ENCODE results near the gene KLRG1. TPM values are rescaled to one million over a fixed set of nuclear protein-coding genes. Genes with fewer than 3 reads are reported as not detected.

The KLRG1 gene
- total and polyA plus RNA-seq, 7 donors = 1.0 to 11.9 (median 2.2) TPM

- no peaks in the 10 kb centered on the region for H3K27me3 ChIP-seq (ENCODE audit: insufficient read depth in 3 of 3, low read length in 2 of 3)
- WGBS, 3 donors = 89 to 93% (median 92%) methylated on average over 6 of the region's 6 CpGs
- H3K4me3 ChIP-seq = no peak overlapping the region
- ATAC-seq (no peak), DNase-seq (no peak)
- no peaks in the 10 kb centered on the region for H3K36me3 ChIP-seq (ENCODE audit: insufficient read depth in 1 of 2, low read depth in 1 of 2)
- no peak overlapping the region for H3K27ac ChIP-seq
- TF ChIP-seq CTCF (IDR thresholded peaks at IDR 0.05) = no peak
- intact Hi-C loops (cut with DNase I) = no loop called here
- no peaks in the 10 kb centered on the region for H3K4me1 ChIP-seq
- H3K9me3 ChIP-seq = no peaks in the 10 kb centered on the region
Measured at GRCh38 chr12:9034095-9034494, 44.7 kb downstream of the KLRG1 start.

- intact Hi-C loops (cut with DNase I) = loop anchor here in 1 of 2 donors (5.0 kb wide), 1 partner anchor 84 kb away; no protein-coding TSS in a partner anchor
- no peak for TF ChIP-seq CTCF (IDR thresholded peaks at IDR 0.05)
- Histone ChIP-seq H3K27me3 (ENCODE audit: insufficient read depth in 3 of 3, low read length in 2 of 3) (no peaks in the 10 kb centered on the region), H3K9me3 (no peaks in the 10 kb centered on the region), H3K4me3 (no peak overlapping the region), H3K4me1 (no peaks in the 10 kb centered on the region), H3K36me3 (ENCODE audit: insufficient read depth in 1 of 2, low read depth in 1 of 2) (no peaks in the 10 kb centered on the region), H3K27ac (no peak overlapping the region)
- DNase-seq = no peak
- no peak for ATAC-seq
- WGBS, 3 donors = 62 to 70% (median 64%) methylated on average over 6 of the region's 6 CpGs
Measured at GRCh38 chr12:9036227-9036626, 46.9 kb downstream of the KLRG1 start.

GRCh38 chr12:9037431-9037830 lies 48.1 kb downstream of the KLRG1 start:
- WGBS, 3 donors = 85 to 92% (median 91%) methylated on average over 3 of the region's 3 CpGs
- no peaks in the 10 kb centered on the region for H3K27me3 ChIP-seq (ENCODE audit: insufficient read depth in 3 of 3, low read length in 2 of 3)
- no peak for TF ChIP-seq CTCF (IDR thresholded peaks at IDR 0.05)
- peaks cover 6% of the 10 kb centered on the region for H3K4me1 ChIP-seq
- no peaks in the 10 kb centered on the region for H3K9me3 ChIP-seq
- no peak overlapping the region for H3K27ac ChIP-seq
- no peak overlapping the region for H3K4me3 ChIP-seq
- ATAC-seq (no peak), DNase-seq (no peak)
- intact Hi-C loops (cut with DNase I) = loop anchor here in 1 of 2 donors (5.0 kb wide), 1 partner anchor 85 kb away; no protein-coding TSS in a partner anchor
- no peaks in the 10 kb centered on the region for H3K36me3 ChIP-seq (ENCODE audit: insufficient read depth in 1 of 2, low read depth in 1 of 2)

- H3K27ac ChIP-seq = no peak overlapping the region
- intact Hi-C loops (cut with DNase I) = loop anchor here (2.0 to 5.0 kb wide), 2 partner anchors 87 to 89 kb away; no protein-coding TSS in a partner anchor
- DNase-seq (no peak), ATAC-seq (peak; percentile 58 to 76 (median 66))
- no peaks in the 10 kb centered on the region for H3K36me3 ChIP-seq (ENCODE audit: insufficient read depth in 1 of 2, low read depth in 1 of 2)
- H3K9me3 ChIP-seq = no peaks in the 10 kb centered on the region
- peaks cover 12% of the 10 kb centered on the region for H3K4me1 ChIP-seq
- peak; percentile 73 for TF ChIP-seq CTCF (IDR thresholded peaks at IDR 0.05)
- no peak overlapping the region for H3K4me3 ChIP-seq
- no peaks in the 10 kb centered on the region for H3K27me3 ChIP-seq (ENCODE audit: insufficient read depth in 3 of 3, low read length in 2 of 3)
- 7 to 15% (median 11%) methylated on average over 3 of the region's 3 CpGs for WGBS, 3 donors
Measured at GRCh38 chr12:9039397-9039977, 50.1 kb downstream of the KLRG1 start.
